Epithelial cell of alveolus of lung (primary cell): ENCODE data around the gene GK2. TPM values are rescaled to one million over a fixed set of nuclear protein-coding genes. Genes with fewer than 3 reads are reported as not detected.

Experiments
- total RNA-seq: library from RNA; depleted of rRNA; stranded (reverse); fragments of >200 nt; gene quantifications from 2 replicates; pipeline ENCODE4 v1.2.1, GENCODE V29; 2015

GK2 gene
- not detected in 2 replicates for total RNA-seq

GRCh38 chr4:79408063-79408462, at the start of gene GK2:
Gene GK2 (minus strand): TSS chr4:79408228. CDS start chr4:79408200, 28 bp downstream.

Other genes starting within 250 kb of the GK2 start
- gene NAA11, start 82.2 kb downstream of the GK2 start, total RNA-seq = not detected in 2 replicates